SK-N-MC (cell line): ENCODE measurements around the gene CDKL1.

ENCODE experiments used
- EZH2 ChIP-seq: fragments of 200-600 bp; sonication (generic); IDR thresholded peaks from one replicate; pipeline ENCODE4 v1.6.1; 2017; ENCODE audit warnings: antibody characterized with exemption
- FOXP2 ChIP-seq: optimal IDR thresholded peaks from 2 replicates; pipeline ENCODE3; 2011; ENCODE audit warnings: mild to moderate bottlenecking, moderate library complexity; ENCODE audit not compliant: insufficient read depth; ENCODE audit errors: extremely low read length, control extremely low read depth
- POLR2AphosphoS5 ChIP-seq: IDR thresholded peaks from 2 replicates; pipeline ENCODE4 v1.6.1; 2012; ENCODE audit warnings: mild to moderate bottlenecking, low read depth, low read length, borderline replicate concordance

- no peak for TF ChIP-seq EZH2
- TF ChIP-seq POLR2AphosphoS5 = no peak
- TF ChIP-seq FOXP2 = no peak
These were observed 108.5 kb downstream of the CDKL1 start for GRCh38 chr14:50288146-50288545.
